GM12878 (cell line): Measurements from ENCODE around the gene FBXL15. TPM values are rescaled to one million over a fixed set of nuclear protein-coding genes. Genes with fewer than 3 reads are reported as not detected.

Source experiments
- ATAC-seq: fragments of 200-7000 bp; cut with Tn5 transposase; 3 replicates; pipeline ENCODE4 v1.9.1; 2020; ENCODE audit warnings: mild to moderate bottlenecking, moderate library complexity
- BruUV-seq: library from RNA; stranded (reverse); fragments of 400-500 nt; replicated peaks from 2 replicates; lab custom pipeline; 2021; lab: Mats Ljungman, UMichigan
- CTCF ChIA-PET: fragments of 300-600 bp; sonication (Branson Sonifier 250); formaldehyde crosslinking; extraction: SDS; loops from one replicate; lab custom pipeline; 2021; ENCODE audit warnings: inconsistent platforms; lab: Yijun Ruan, JAX
- POLR2A ChIA-PET: fragments of 350-600 bp; formaldehyde crosslinking; extraction: SDS; loops from one replicate; lab custom pipeline; 2021; ENCODE audit warnings: inconsistent platforms; lab: Charles Lee
- RAD21 ChIA-PET: fragments of 300-600 bp; sonication (Branson Sonifier 250); formaldehyde crosslinking; loops from one replicate; lab custom pipeline; 2023; ENCODE audit warnings: antibody characterized with exemption; ENCODE audit not compliant: unreplicated experiment; lab: Charles Lee
- SMC1A ChIA-PET: fragments of 300-600 bp; sonication (Branson Sonifier 250); formaldehyde crosslinking; loops from one replicate; lab custom pipeline; 2023; ENCODE audit not compliant: unreplicated experiment, uncharacterized antibody; lab: Charles Lee
- DNase-seq: peaks from one replicate; pipeline ENCODE4 v3.0.0-alpha.2; 2011; ENCODE audit warnings: low read depth, low spot score
- FAIRE-seq: peaks from 3 replicates; lab custom pipeline; 2011; peaks lifted over from hg19 to GRCh38; lab: Jason Lieb, UNC
- H2AFZ ChIP-seq: 2 replicates; pipeline ENCODE4 v1.6.0; 2011; ENCODE audit warnings: low read depth, low read length, control low read depth; ENCODE audit not compliant: control insufficient read depth
- H3K27ac ChIP-seq: 2 replicates; pipeline ENCODE4 v1.5.1; 2011; ENCODE audit warnings: control low read depth; ENCODE audit not compliant: control insufficient read depth, insufficient read depth
- H3K27me3 ChIP-seq, 2 experiments: replicated peaks in 1 of 2; 2 replicates each; pipeline versions ENCODE4 v1.6.0 to v1.6.1; 2011; ENCODE audit warnings: low read length in 1 of 2; ENCODE audit not compliant: control insufficient read depth in 2 of 2, insufficient read depth in 2 of 2
- H3K36me3 ChIP-seq, 2 experiments: 2 replicates each; pipeline ENCODE4 v1.5.1; 2011; ENCODE audit warnings: low read length in 1 of 2; ENCODE audit not compliant: control insufficient read depth in 2 of 2, insufficient read depth in 2 of 2
- H3K4me1 ChIP-seq: 2 replicates; pipeline ENCODE4 v1.6.1; 2011; ENCODE audit warnings: mild to moderate bottlenecking, low read length, moderate library complexity, mixed read lengths; ENCODE audit not compliant: control insufficient read depth, insufficient read depth
- H3K4me2 ChIP-seq: 2 replicates; pipeline ENCODE4 v1.6.0; 2011; ENCODE audit warnings: control low read depth; ENCODE audit not compliant: control insufficient read depth, insufficient read depth
- H3K4me3 ChIP-seq: fragments of 200-600 bp; sonication (generic); 2 replicates; pipeline ENCODE4 v1.5.1; 2016
- H3K79me2 ChIP-seq: 2 replicates; pipeline ENCODE4 v1.6.0; 2011; ENCODE audit warnings: low read length; ENCODE audit not compliant: control insufficient read depth, insufficient read depth
- H3K9ac ChIP-seq: 2 replicates; pipeline ENCODE4 v1.8.0; 2011; ENCODE audit warnings: low read length, control low read depth, mixed read lengths; ENCODE audit not compliant: control insufficient read depth, insufficient read depth
- H3K9me3 ChIP-seq: replicated peaks from 3 replicates; pipeline ENCODE4 v1.5.1; 2011; ENCODE audit warnings: mild to moderate bottlenecking, low read length; ENCODE audit not compliant: control insufficient read depth, insufficient read depth
- H4K20me1 ChIP-seq: 2 replicates; pipeline ENCODE4 v1.6.0; 2011; ENCODE audit not compliant: control insufficient read depth, insufficient read depth
- BCL3 ChIP-seq: IDR thresholded peaks from 2 replicates; pipeline ENCODE4 v1.6.1; 2011; ENCODE audit warnings: borderline replicate concordance, low read depth, mild to moderate bottlenecking, moderate library complexity, low read length; ENCODE audit not compliant: insufficient read depth, poor library complexity, severe bottlenecking
- BHLHE40 ChIP-seq, 2 experiments: fragments of 450-650 bp in 1 of 2; IDR thresholded peaks; 2 replicates each; pipeline ENCODE4 v1.6.1; 2011 to 2017; ENCODE audit warnings: low read depth in 2 of 2, borderline replicate concordance in 1 of 2, improper control_type of control experiment in 1 of 2, low read length in 1 of 2, mild to moderate bottlenecking in 1 of 2
- EGR1 ChIP-seq, 2 experiments: IDR thresholded peaks; 1 replicate in 1 of 2; 2 replicates in 1 of 2; pipeline ENCODE4 v1.6.1; 2011 to 2012; ENCODE audit warnings: low read depth in 2 of 2, low read length in 2 of 2, borderline replicate concordance in 1 of 2, mild to moderate bottlenecking in 1 of 2, moderate library complexity in 1 of 2
- ELK1 ChIP-seq: IDR thresholded peaks from 2 replicates; pipeline ENCODE4 v1.6.1; 2012; ENCODE audit warnings: low read depth, low read length, improper control_type of control experiment
- LARP7 ChIP-seq: fragments of 450-650 bp; IDR thresholded peaks from 2 replicates; pipeline ENCODE4 v1.6.1; 2017; ENCODE audit warnings: mild to moderate bottlenecking
- MTA3 ChIP-seq: IDR thresholded peaks from 2 replicates; pipeline ENCODE4 v1.6.1; 2012; ENCODE audit warnings: low read length, inconsistent platforms, borderline replicate concordance
- NR2F1 ChIP-seq: fragments of 450-650 bp; conservative IDR thresholded peaks from 2 replicates; pipeline ENCODE4 v1.6.1; 2017; ENCODE audit warnings: mild to moderate bottlenecking
- PBX3 ChIP-seq: IDR thresholded peaks from 2 replicates; pipeline ENCODE4 v1.6.1; 2011; ENCODE audit warnings: mild to moderate bottlenecking, low read depth, low read length, moderate library complexity; ENCODE audit not compliant: insufficient replicate concordance
- STAT3 ChIP-seq: IDR thresholded peaks from 2 replicates; pipeline ENCODE4 v1.6.1; 2011; ENCODE audit warnings: low read depth, low read length, improper control_type of control experiment
- WGBS: methylation state at CpG from one replicate; pipeline ENCODE4 v1.1.6; 2016; ENCODE audit warnings: low lambda C conversion rate; ENCODE audit not compliant: insufficient replicate concordance, insufficient coverage; ENCODE audit errors: missing lambda C conversion rate; 5-methylcytosine and 5-hydroxymethylcytosine counted together
- in situ Hi-C: fragments of 300-500 bp; cut with MboI; formaldehyde crosslinking; loops from 9 replicates; pipeline ENCODE4 v1.14.3; 2018; ENCODE audit warnings: mixed read lengths
- intact Hi-C: fragments of 100-400 bp; cut with micrococcal nuclease; formaldehyde crosslinking; loops from one replicate; pipeline ENCODE4 v1.14.2; 2022; ENCODE audit not compliant: unreplicated experiment
- polyA plus RNA-seq, 11 experiments: library from polyadenylated mRNA; depleted of rRNA in 4 of 11; unstranded in 6 of 11; stranded (reverse) in 5 of 11; fragments of >200 nt; fragmentation: Nextera tagmentation in 4 of 11; fragmentation: Illumina TruSeq in 1 of 11; extraction: Ambion mirVana in 4 of 11; extraction: Trizol in 1 of 11; gene quantifications; 1 replicate in 1 of 11; 2 replicates in 10 of 11; pipeline versions ENCODE4 v1.2.1 to v1.2.3, GENCODE V29; 2011 to 2016; ENCODE audit warnings: inconsistent platforms in 2 of 11, missing spikeins in 2 of 11, low read depth in 1 of 11
- total RNA-seq, 4 experiments: library from RNA; depleted of rRNA in 3 of 4; stranded (reverse); fragments of >200 nt in 3 of 4; fragmentation: Illumina TruSeq in 1 of 4; extraction: Trizol in 1 of 4; gene quantifications; 2 replicates each; pipeline versions ENCODE4 v1.2.1 to v1.2.3, GENCODE V29; 2013 to 2021

Gene FBXL15
- total and polyA plus RNA-seq, 10 of the 15 experiments (the other 5 are each of a cell fraction or from before 2014, with no cell fraction given): 0.13 to 21.3 (median 7.9) TPM

- in situ Hi-C loops: no loop called here
- H3K4me1 ChIP-seq: peaks cover 9% of the 10 kb centered on the region
- H3K9ac ChIP-seq: no peak overlapping the region
- no peaks in the 10 kb centered on the region for H3K27me3 ChIP-seq
- no TSS peak for BruUV-seq
- WGBS: 75% methylated on average over 7 of the region's 7 CpGs
- SMC1A ChIA-PET: no interaction called here
- no peak for TF ChIP-seq BHLHE40 (IDR thresholded peaks at IDR 0.05; ENCODE audit: borderline replicate concordance in 1 of 2, low read depth in 2 of 2, low read length in 1 of 2)
- no peak for TF ChIP-seq STAT3
- no peak for TF ChIP-seq NR2F1
- no peak overlapping the region for H2AFZ ChIP-seq
- H3K4me2 ChIP-seq: no peak overlapping the region
- FAIRE-seq (no peak), ATAC-seq (no peak), DNase-seq (no peak)
- CTCF ChIA-PET: interaction anchor here (1.0 to 1.2 kb wide), 2 partner anchors 35 to 197 kb away, joined by 4 to 6 read pairs; no protein-coding TSS in a partner anchor
- RAD21 ChIA-PET: interaction anchor here (0.8 kb wide), 1 partner anchor 51 kb away, joined by 3 read pairs; no protein-coding TSS in a partner anchor
- H3K4me3 ChIP-seq: no peak overlapping the region
- peaks cover 12% of the 10 kb centered on the region for H3K79me2 ChIP-seq
- H3K9me3 ChIP-seq: no peaks in the 10 kb centered on the region
- POLR2A ChIA-PET: interaction anchor here (0.5 to 1.2 kb wide), 2 partner anchors 76 to 251 kb away, joined by 3 to 4 read pairs; no protein-coding TSS in a partner anchor
- H4K20me1 ChIP-seq: peaks cover 2% of the 10 kb centered on the region; the same call in 1 of the 2 replicates
- intact Hi-C loops: no loop called here
- H3K36me3 ChIP-seq: peaks cover 0 to 5% of the 10 kb centered on the region in 2 experiments; a peak in 2 of 4 replicates
- H3K27ac ChIP-seq: no peak overlapping the region
These were observed 6.2 kb downstream of the FBXL15 start for GRCh38 chr10:102426803-102427287.

- POLR2A ChIA-PET: interaction anchor here (0.7 to 1.3 kb wide), 3 partner anchors 20 to 36 kb away, joined by 3 to 4 read pairs (median 3); partner anchors contain the start of gene C10orf95
- H3K79me2 ChIP-seq: peaks cover 11% of the 10 kb centered on the region
- no peaks in the 10 kb centered on the region for H3K9me3 ChIP-seq
- no peak overlapping the region for H3K4me2 ChIP-seq
- RAD21 ChIA-PET: no interaction called here
- no peak overlapping the region for H3K4me3 ChIP-seq
- H2AFZ ChIP-seq: no peak overlapping the region
- 86% methylated on average over 8 of the region's 8 CpGs for WGBS
- intact Hi-C loops (no loop called here), in situ Hi-C loops (no loop called here)
- CTCF ChIA-PET: no interaction called here
- H3K27ac ChIP-seq: no peak overlapping the region
- DNase-seq (no peak), FAIRE-seq (no peak), ATAC-seq (no peak)
- H3K4me1 ChIP-seq: peaks cover 6% of the 10 kb centered on the region
- SMC1A ChIA-PET: interaction anchor here (1.2 kb wide), 1 partner anchor 8 kb away, joined by 7 read pairs; the partner anchor contains the start of gene FBXL15
- H3K9ac ChIP-seq: no peak overlapping the region
- peaks cover 0 to 3% of the 10 kb centered on the region in 2 experiments; a peak in 2 of 4 replicates for H3K36me3 ChIP-seq
- H3K27me3 ChIP-seq: no peaks in the 10 kb centered on the region
- H4K20me1 ChIP-seq: no peaks in the 10 kb centered on the region
- TSS peak; percentile 35 for BruUV-seq
- no peak for TF ChIP-seq EGR1 (IDR thresholded peaks at IDR 0.05; ENCODE audit: borderline replicate concordance in 1 of 2, low read depth in 2 of 2, low read length in 2 of 2)
- TF ChIP-seq PBX3: no peak
- TF ChIP-seq BCL3: no peak
- no peak for TF ChIP-seq LARP7
- TF ChIP-seq MTA3: no peak
- TF ChIP-seq ELK1: no peak
These were observed 8.8 kb downstream of the FBXL15 start for GRCh38 chr10:102429468-102429867.
